ENCODE measurements around the gene RYR1.

The RYR1 gene

GRCh38 chr19:38519168-38519567, 85.7 kb downstream of the RYR1 start:
- TF ChIP-seq CTCF (conservative IDR thresholded peaks at IDR 0.05): no peak
- no peak for TF ChIP-seq ZFX (IDR thresholded peaks at IDR 0.05)
- H3K27ac ChIP-seq: no peak overlapping the region

- no peak overlapping the region for H3K27ac ChIP-seq
- TF ChIP-seq ZFX (IDR thresholded peaks at IDR 0.05): no peak
- no peak for TF ChIP-seq CTCF (conservative IDR thresholded peaks at IDR 0.05)
Observed at GRCh38 chr19:38519988-38520387, 86.5 kb downstream of the RYR1 start.

- H3K27ac ChIP-seq: no peak overlapping the region
- TF ChIP-seq ZFX (IDR thresholded peaks at IDR 0.05): no peak
- no peak for TF ChIP-seq CTCF (conservative IDR thresholded peaks at IDR 0.05)
Observed at GRCh38 chr19:38522915-38523314, 89.4 kb downstream of the RYR1 start.

GRCh38 chr19:38523319-38523718, 89.8 kb downstream of the RYR1 start:
- TF ChIP-seq CTCF (conservative IDR thresholded peaks at IDR 0.05) (no peak), ZFX (IDR thresholded peaks at IDR 0.05) (no peak)
- H3K27ac ChIP-seq: no peak overlapping the region

GRCh38 chr19:38524369-38524768, 90.9 kb downstream of the RYR1 start:
- H3K27ac ChIP-seq: no peak overlapping the region
- TF ChIP-seq CTCF (conservative IDR thresholded peaks at IDR 0.05) (no peak), ZFX (IDR thresholded peaks at IDR 0.05) (no peak)

GRCh38 chr19:38524994-38525634, 91.6 kb downstream of the RYR1 start:
- no peak overlapping the region for H3K27ac ChIP-seq
- no peak for TF ChIP-seq CTCF (conservative IDR thresholded peaks at IDR 0.05)
- no peak for TF ChIP-seq ZFX (IDR thresholded peaks at IDR 0.05)

- H3K27ac ChIP-seq: no peak overlapping the region
- TF ChIP-seq ZFX (IDR thresholded peaks at IDR 0.05) (no peak), CTCF (conservative IDR thresholded peaks at IDR 0.05) (no peak)
Observed at GRCh38 chr19:38526430-38526829, 92.9 kb downstream of the RYR1 start.

All from C4-2B (cell line).